Ishikawa (cell line): ENCODE data around the gene LRWD1.

ENCODE experiments used
- CEBPB ChIP-seq: IDR thresholded peaks from 2 replicates; pipeline ENCODE4 v1.6.1; 2012
- CREB1 ChIP-seq: IDR thresholded peaks from 2 replicates; pipeline ENCODE4 v1.6.1; 2012; ENCODE audit warnings: low read depth
- EGR1 ChIP-seq: IDR thresholded peaks from 2 replicates; pipeline ENCODE4 v1.6.1; 2012
- EP300 ChIP-seq: IDR thresholded peaks from 2 replicates; pipeline ENCODE4 v1.6.1; 2012; ENCODE audit warnings: borderline replicate concordance
- FOXM1 ChIP-seq: IDR thresholded peaks from 2 replicates; pipeline ENCODE4 v1.6.1; 2012; ENCODE audit warnings: low read depth, borderline replicate concordance
- MAX ChIP-seq: IDR thresholded peaks from 2 replicates; pipeline ENCODE4 v1.6.1; 2012
- NFIC ChIP-seq: IDR thresholded peaks from 2 replicates; pipeline ENCODE4 v1.6.1; 2012
- RAD21 ChIP-seq: IDR thresholded peaks from 2 replicates; pipeline ENCODE4 v1.6.1; 2012; ENCODE audit warnings: low read depth
- REST ChIP-seq: IDR thresholded peaks from 2 replicates; pipeline ENCODE4 v1.6.1; 2012; ENCODE audit warnings: low read depth, mild to moderate bottlenecking
- TAF1 ChIP-seq: IDR thresholded peaks from 2 replicates; pipeline ENCODE4 v1.6.1; 2012; ENCODE audit warnings: low read depth, mild to moderate bottlenecking
- TCF12 ChIP-seq: IDR thresholded peaks from 2 replicates; pipeline ENCODE4 v1.6.1; 2012; ENCODE audit warnings: low read depth
- TEAD4 ChIP-seq: IDR thresholded peaks from 2 replicates; pipeline ENCODE4 v1.6.1; 2012
- USF1 ChIP-seq: IDR thresholded peaks from 2 replicates; pipeline ENCODE4 v1.6.1; 2012
- YY1 ChIP-seq: IDR thresholded peaks from 2 replicates; pipeline ENCODE4 v1.6.1; 2012; ENCODE audit warnings: low read depth
- ZBTB7A ChIP-seq: IDR thresholded peaks from 2 replicates; pipeline ENCODE4 v1.6.1; 2012; ENCODE audit warnings: low read depth

The LRWD1 gene

GRCh38 chr7:102429141-102429899 lies 35.5 kb upstream of the LRWD1 start:
- TF ChIP-seq EGR1 (no peak), USF1 (no peak), CEBPB (no peak), MAX (no peak), NFIC (no peak), ZBTB7A (no peak), EP300 (no peak), RAD21 (no peak), CREB1 (no peak), TCF12 (no peak), REST (no peak), FOXM1 (no peak), TEAD4 (no peak), TAF1 (no peak), YY1 (no peak)

GRCh38 chr7:102431617-102432298 lies 33.0 kb upstream of the LRWD1 start:
- TF ChIP-seq CREB1: no peak

GRCh38 chr7:102432442-102433218 lies 32.2 kb upstream of the LRWD1 start:
- TF ChIP-seq RAD21: no peak
- no peak for TF ChIP-seq REST
- no peak for TF ChIP-seq TEAD4
- no peak for TF ChIP-seq EP300
- no peak for TF ChIP-seq CEBPB

- TF ChIP-seq ZBTB7A: peak; percentile 95
- TF ChIP-seq CREB1: no peak
- no peak for TF ChIP-seq TAF1
- TF ChIP-seq REST: no peak
- TF ChIP-seq EGR1: peak; percentile 66
- no peak for TF ChIP-seq TEAD4
- no peak for TF ChIP-seq CEBPB
- TF ChIP-seq EP300: no peak
- TF ChIP-seq USF1: peak; percentile 94
- TF ChIP-seq MAX: no peak
These were observed 31.4 kb upstream of the LRWD1 start, which contains the start of gene ORAI2 for GRCh38 chr7:102433219-102434038. Gene ORAI2, plus strand, starts transcription at chr7:102433575. Its CDS starts 5,382 bp downstream, at chr7:102438957.
